GM12801 (cell line): ENCODE results near the gene RPS6KA3.

Experiments
- CTCF ChIP-seq: IDR thresholded peaks from one replicate; pipeline ENCODE4 v1.5.1; 2011; ENCODE audit warnings: control low read depth; ENCODE audit not compliant: insufficient read length; ENCODE audit errors: extremely low read depth

The RPS6KA3 gene

DNA sequence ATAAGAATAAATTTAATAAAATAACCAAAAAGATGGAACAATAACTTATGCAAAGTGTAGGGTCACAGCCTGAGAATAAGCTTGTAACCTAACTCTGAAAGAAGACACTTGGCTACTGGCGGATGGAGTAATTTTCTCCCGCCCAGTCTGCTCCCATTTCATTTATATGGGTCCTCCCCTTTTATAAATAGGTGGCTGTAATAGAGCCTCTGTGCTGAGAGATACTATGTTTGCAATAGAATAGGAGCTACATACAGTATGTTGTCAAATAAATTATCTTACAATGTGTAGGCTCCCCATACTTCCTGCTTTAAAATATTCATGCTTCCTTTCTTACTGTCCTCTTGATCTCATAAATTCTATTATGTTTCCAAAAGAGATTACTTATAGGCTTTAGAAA lies 28.2 kb upstream of the RPS6KA3 start:
- no peak for TF ChIP-seq CTCF

DNA sequence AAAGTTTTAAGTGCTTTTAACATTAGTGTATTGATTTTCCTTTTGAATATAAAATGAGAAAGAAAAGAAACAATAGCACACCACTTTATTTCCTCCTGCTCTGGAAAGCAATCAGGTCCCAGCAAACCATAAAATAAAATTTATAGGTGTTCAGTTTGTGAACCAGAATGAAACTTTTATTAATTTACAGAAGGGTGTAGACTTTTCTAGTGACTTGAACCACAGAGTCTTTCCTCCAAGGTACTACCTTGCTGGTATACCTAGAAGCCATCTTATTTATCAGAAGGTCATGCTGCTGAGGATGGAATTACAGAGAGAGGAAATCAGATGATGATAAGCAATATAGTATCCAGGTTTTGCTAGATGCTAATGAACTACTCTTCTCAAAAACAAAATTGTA lies 27.6 kb upstream of the RPS6KA3 start:
- no peak for TF ChIP-seq CTCF

DNA sequence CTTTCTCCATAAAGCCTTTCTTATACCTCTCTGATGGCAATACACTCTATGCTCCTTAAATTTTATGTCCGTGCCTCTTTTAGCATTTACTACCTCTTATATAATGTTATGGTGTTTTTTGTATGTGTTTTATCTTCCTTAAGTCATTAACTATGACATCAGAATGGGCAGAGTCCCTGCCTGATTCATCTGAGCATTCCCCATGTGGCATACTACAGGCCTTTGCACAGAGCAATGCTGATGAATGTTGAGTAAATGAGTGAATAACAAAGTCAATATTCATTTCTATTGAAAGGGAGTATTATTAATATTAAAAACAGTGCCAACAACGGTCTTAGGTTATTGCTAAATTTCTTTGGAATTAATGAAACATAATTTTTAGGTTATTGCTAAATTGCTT lies 18.8 kb upstream of the RPS6KA3 start:
- no peak for TF ChIP-seq CTCF

DNA sequence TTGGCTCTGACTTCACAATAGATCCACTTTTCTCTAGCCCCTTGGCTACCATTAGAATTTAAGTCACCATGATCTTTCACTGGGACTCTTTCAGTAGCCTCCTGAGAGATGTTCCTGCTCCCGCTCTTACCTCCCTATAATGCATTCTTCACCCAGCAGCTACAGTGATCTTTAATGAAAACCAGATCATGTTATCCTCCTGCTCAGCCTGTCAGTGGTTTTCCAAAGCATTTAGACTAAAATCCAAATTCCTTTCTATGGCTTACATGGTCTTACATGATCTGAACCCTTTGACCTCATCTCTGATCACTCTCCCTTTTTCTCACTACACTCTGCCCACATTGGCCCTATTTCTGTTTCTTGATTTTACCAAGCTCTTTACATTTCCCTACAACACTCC lies 18.3 kb upstream of the RPS6KA3 start:
- TF ChIP-seq CTCF = no peak

- TF ChIP-seq CTCF = no peak
Measured at GRCh38 chrX:20284444-20284843, 17.7 kb upstream of the RPS6KA3 start.

GRCh38 chrX:20280938-20281337 lies 14.2 kb upstream of the RPS6KA3 start:
- TF ChIP-seq CTCF = no peak

DNA sequence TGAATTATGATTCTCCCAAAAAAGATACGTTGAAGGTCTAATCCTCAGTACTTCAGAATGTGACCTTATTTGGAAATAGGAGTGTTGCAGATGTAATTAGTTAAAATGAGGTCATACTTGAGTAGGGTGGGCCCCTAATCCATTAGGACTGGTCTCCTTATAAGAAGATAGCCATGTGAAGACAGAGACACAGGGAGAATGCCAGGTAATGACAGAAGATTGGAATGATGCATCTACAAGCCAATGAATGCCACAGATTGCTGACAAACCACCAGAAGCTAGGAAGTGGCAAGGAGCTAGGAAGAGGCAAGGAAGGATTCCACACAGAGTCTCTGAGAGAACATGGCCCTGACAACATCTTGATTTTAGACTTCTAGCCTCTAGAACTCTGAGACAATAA lies 7.4 kb upstream of the RPS6KA3 start:
- TF ChIP-seq CTCF = no peak

GRCh38 chrX:20271730-20272129 lies 5.0 kb upstream of the RPS6KA3 start:
- no peak for TF ChIP-seq CTCF
